ENCODE data around the gene CDK17.

GRCh38 chr12:96242597-96242996 lies 157.6 kb downstream of the CDK17 start:
- no peak for TF ChIP-seq YY1 (IDR thresholded peaks at IDR 0.05; ENCODE audit: insufficient read depth, insufficient read length)
- TF ChIP-seq ZNF274 (IDR thresholded peaks at IDR 0.05; ENCODE audit: low read depth, low read length) = no peak
- no peak for TF ChIP-seq SUZ12 (IDR thresholded peaks at IDR 0.05; ENCODE audit: extremely low read depth, insufficient read depth, insufficient read length)

All from NT2/D1 (cell line).